NOMO-1 treated with dmso at 0.1 percent for 144 hours (cell line): Measurements from ENCODE around the gene CXCR1.
A peak's percentile ranks its signal among the peaks of the same experiment; 100 is the strongest.
"Not testable (repeated sequence)": the region's sequence is repeated elsewhere in the genome, so short reads cannot be mapped to it uniquely, and the experiment has no call there.

Experiments
- DNase-seq: peaks from one replicate; lab custom pipeline; 2025; ENCODE audit not compliant: unreplicated experiment; lab: John Stamatoyannopoulos, UW

Gene CXCR1

GRCh38 chr2:218166791-218167190 is at the start of gene CXCR1:
Gene CXCR1 (minus strand): TSS chr2:218166962. CDS start chr2:218165211, 1,751 bp downstream.
- DNase-seq: peak; percentile 50

GRCh38 chr2:218216336-218216673 is 49.5 kb upstream of the CXCR1 start:
- no peak for DNase-seq

GRCh38 chr2:218214116-218214515 is 47.4 kb upstream of the CXCR1 start:
- DNase-seq: no peak

GRCh38 chr2:218209078-218209477 is 42.3 kb upstream of the CXCR1 start:
- DNase-seq: no peak

- DNase-seq: no peak
These were observed 35.5 kb upstream of the CXCR1 start for GRCh38 chr2:218202266-218202665.

- DNase-seq: no peak
These were observed 30.2 kb upstream of the CXCR1 start for GRCh38 chr2:218196974-218197373.

GRCh38 chr2:218194880-218195279 is 28.1 kb upstream of the CXCR1 start:
- no peak for DNase-seq

- DNase-seq: no peak
These were observed 26.9 kb upstream of the CXCR1 start for GRCh38 chr2:218193701-218194100.

GRCh38 chr2:218192902-218193430 is 26.2 kb upstream of the CXCR1 start:
- no peak for DNase-seq

GRCh38 chr2:218188528-218188927 is 21.8 kb upstream of the CXCR1 start:
- no peak for DNase-seq

- DNase-seq: no peak
These were observed 20.7 kb upstream of the CXCR1 start for GRCh38 chr2:218187296-218188015.

- no peak for DNase-seq
These were observed 20.1 kb upstream of the CXCR1 start for GRCh38 chr2:218186876-218187275.

- peak; percentile 69 for DNase-seq
These were observed 19.6 kb upstream of the CXCR1 start for GRCh38 chr2:218186355-218186766.

GRCh38 chr2:218184331-218184730 is 17.6 kb upstream of the CXCR1 start:
- DNase-seq: no peak

- no peak for DNase-seq
These were observed 13.8 kb upstream of the CXCR1 start for GRCh38 chr2:218180467-218181114.

GRCh38 chr2:218179782-218180181 is 13.0 kb upstream of the CXCR1 start:
- DNase-seq: no peak

- DNase-seq: no peak
These were observed 6.1 kb upstream of the CXCR1 start for GRCh38 chr2:218172845-218173244.

GRCh38 chr2:218171744-218172143 is 5.0 kb upstream of the CXCR1 start:
- not testable (repeated sequence) for DNase-seq

- DNase-seq: no peak
These were observed 3.2 kb upstream of the CXCR1 start for GRCh38 chr2:218169757-218170546.

- peak; percentile 22 for DNase-seq
These were observed 2.1 kb upstream of the CXCR1 start for GRCh38 chr2:218168635-218169462.

GRCh38 chr2:218168016-218168415 is 1.3 kb upstream of the CXCR1 start:
- no peak for DNase-seq
